OCI-M1 (cell line): Measurements from ENCODE around the gene EEF2K.
"Not testable (repeated sequence)": the region's sequence is repeated elsewhere in the genome, so short reads cannot be mapped to it uniquely, and the experiment has no call there.

Source experiments
- DNase-seq: peaks from one replicate; lab custom pipeline; 2025; lab: John Stamatoyannopoulos, UW

EEF2K gene

GRCh38 chr16:22213236-22213635 lies 7.2 kb downstream of the EEF2K start:
- no peak for DNase-seq

DNA sequence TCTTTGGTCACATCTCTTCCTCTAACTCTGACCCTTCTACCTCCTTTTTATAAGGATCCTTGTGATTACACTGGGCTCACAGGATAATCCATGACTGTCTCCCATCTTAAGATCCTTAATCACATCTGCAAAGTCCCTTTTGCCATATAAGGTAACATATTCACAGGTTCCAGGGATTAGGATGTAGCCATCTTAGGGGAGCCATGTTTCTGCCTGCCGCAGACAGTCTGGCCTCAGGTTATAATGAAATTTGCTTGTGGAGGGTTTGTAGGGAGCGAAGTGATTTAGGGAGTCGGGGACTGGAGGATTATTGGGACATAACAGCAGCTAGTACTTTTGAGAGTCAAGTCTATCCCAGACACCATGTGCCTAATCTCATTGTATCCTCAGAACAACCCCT lies 7.7 kb downstream of the EEF2K start:
- DNase-seq = no peak

DNA sequence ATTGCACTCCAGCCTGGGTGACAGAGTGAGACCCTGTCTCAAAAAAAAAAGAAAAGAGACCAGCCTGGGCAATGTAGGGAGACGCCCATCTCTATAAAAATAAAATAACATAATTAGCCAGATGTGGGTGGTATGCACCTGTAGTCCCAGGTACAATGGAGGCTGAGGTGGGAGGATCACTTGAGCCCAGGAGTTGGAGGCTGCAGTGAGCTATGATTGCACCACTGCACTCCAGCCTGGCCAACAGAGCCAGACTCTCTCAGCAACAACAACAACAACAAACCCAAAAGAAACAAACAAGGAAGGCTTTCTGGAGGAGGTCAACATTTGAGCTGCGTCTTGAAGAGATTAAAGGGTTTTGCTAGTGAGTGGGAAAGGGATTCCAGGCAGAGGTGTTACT lies 8.3 kb downstream of the EEF2K start:
- no peak for DNase-seq

- DNase-seq = peak; percentile 59
Observed at GRCh38 chr16:22214889-22215288, 8.8 kb downstream of the EEF2K start.

DNA sequence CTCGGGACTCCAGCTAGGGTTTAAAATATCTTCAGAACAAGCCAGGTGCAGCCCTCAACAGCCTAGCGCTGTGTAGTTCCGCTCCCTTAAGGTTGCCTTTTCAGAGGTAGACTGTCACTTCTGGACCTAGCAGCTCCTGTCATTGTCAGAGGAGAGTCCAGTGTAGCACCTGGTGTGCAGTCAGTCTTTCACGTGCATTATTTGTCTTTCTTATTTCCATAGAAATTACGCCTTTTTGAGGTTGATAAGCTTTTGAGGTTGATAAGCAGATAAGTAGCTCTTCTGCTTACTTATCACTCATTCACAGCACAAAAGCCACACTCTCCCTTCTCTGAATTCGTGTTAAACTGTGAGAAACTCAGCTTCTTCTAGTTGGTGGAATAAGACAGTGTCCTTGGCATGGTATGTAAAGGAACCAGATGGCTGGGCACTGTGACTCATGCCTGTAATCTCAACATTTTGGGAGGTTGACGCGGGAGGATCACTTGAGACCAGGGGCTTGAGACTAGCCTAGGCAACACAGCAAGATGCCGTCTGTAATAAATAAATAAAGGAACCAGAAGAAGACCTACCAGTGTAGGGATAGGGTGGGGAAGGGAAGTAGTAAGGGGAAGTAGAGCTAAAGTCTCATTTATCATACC lies 10.2 kb downstream of the EEF2K start:
- DNase-seq = peak; percentile 97

GRCh38 chr16:22216832-22217225 lies 10.8 kb downstream of the EEF2K start:
- not testable (repeated sequence) for DNase-seq

DNA sequence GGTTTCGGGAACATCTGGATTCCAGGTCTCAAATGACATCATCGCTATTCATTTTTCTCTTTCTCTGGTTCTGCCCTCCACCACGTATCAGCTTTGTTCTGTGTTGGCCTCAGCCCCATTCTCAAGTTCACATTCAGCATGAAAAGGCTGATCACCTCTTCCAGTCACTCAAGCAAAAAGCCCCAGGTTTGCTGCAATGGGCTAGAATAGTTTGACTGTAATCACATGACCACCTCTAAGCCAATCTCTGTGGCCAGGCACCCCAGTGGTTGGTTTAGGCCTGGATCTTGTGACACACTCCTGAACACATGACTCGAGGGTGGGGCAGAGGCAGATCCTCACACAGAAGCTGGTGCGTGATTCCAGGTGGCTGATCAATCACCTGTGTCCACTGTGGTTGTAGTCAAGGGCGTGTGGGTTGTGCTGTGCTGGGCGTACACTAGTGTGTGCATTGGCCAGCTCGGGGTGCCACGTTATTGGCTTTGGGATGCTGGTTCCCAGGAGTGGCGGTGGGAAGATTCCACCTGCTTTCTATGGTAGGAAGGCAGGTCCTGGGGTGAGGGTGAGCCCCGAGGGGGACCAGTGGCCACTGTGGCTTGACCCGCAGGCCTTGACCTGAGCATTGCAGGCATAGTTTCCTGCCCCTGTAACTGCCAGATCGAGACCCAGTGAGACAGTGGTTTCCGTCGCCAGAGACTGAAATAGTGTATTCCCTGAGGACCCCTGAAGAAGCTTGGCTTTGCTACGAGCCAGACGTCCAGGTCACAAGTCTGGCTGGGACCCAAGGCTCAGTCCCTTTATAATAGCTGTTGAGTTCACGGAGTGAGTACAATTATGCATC lies 12.0 kb downstream of the EEF2K start:
- peak; percentile 74 for DNase-seq

GRCh38 chr16:22219389-22220068 lies 13.5 kb downstream of the EEF2K start:
- no peak for DNase-seq

DNA sequence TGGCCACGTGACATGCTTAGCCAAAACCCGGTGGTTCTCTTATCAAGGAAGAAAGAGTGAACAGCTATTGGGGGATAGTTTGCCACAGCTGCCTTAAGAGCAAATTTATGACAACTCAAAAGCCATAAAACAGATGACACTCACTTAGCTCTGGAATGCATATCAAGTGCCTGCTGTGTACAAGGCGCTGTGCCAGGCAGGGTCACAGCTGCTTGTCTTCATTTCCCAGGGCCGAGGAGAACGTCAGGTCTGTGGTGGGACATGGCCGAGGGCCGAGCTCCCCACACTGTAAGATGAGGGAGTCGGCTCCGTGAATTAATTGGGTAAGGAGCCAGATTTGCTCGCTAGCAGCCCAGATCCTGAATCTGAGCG lies 14.0 kb downstream of the EEF2K start:
- no peak for DNase-seq

GRCh38 chr16:22220714-22221113 lies 14.6 kb downstream of the EEF2K start:
- DNase-seq = no peak

DNA sequence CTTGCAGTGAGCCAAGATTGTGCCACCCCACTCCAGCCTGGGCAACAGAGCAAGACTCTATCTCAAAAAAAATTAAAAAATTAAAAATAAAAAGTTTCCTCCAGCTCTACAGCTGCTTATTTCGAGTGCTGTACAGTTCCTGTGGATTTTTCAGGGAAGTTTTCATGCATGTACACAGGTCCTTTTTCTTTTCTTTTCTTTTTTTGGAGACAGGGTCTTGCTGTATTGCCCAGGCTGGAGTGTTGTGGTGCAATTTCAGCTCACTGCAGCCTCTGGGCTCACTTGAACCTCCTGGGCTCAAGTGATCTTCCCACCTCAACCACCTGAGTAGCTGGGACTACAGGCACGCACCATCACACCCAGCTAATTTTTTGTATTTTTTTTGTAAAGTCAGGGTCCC lies 15.9 kb downstream of the EEF2K start:
- DNase-seq = no peak

DNA sequence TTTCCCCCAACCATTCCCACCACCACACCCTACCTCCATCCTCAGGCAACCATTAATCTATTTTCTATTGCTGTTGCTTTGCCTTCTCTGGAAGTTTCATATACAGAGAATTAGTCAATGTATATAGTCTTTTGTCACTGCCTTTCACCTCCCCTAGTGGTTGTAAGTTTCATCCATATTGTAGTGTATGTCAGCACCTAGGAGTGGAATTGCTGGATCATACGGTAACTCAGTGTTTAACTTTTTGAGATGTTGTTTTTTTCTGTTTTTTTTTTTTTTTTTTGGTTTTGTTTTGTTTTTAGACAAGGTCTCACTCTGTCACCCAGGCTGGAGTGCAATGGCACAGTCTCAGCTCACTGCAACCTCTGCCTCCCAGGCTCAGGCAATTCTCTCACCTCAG lies 16.9 kb downstream of the EEF2K start:
- DNase-seq = no peak

DNA sequence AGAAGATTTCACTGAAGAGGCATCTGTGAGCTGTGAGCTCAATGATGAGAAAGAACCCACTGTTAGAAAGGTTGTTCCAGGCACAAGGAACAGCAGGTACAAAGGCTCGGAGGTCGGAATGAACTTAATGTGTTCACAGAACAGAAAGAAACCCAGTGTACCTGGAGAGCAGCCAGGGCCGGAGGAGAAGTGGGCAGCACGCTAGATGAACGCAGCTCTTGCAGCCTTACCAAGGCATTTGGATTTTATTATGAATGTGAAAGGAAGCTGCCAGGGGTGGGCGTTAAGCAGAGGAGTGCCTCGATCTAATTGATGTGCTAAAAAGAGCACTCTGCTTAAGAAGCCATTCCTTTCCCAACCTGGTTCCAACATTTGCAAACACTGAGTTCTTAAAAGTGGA lies 19.0 kb downstream of the EEF2K start:
- DNase-seq = no peak

DNA sequence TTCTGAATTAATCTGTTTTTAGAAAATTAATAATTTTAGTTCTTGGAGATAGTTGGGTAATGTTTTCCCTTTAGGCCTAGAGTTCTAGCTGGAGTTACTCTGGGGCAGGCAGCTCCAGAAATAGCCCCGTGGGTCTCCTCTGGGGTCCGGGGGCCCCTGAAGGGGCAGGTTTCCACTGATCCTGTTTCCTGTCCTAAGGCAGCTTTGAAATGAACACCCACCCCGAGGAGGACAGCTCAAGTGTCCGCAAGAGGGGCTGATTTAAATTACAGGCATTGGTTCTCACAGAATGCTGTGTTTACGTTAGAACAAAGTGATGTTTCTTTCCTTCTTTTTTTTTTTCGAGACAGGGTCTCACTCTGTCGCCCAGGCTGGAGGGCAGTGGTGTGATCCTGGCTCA lies 23.8 kb downstream of the EEF2K start:
- no peak for DNase-seq

- no peak for DNase-seq
Observed at GRCh38 chr16:22232277-22233036, 26.4 kb downstream of the EEF2K start.

DNA sequence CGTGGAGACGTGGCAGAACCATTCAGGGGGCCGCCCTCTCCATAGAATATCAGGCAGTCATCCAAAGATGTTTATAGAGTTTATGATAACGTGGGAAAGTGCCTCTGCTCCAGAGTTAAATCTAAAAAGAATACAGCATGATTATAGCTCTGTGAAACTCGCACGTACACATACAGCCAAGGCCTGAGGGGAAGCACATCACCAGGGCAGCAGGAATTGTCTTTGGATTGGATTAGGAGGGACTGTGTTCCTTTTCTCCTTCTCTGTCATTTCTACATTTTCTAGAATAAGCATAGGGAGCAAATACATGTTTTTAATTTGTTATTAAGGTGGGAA lies 26.9 kb downstream of the EEF2K start:
- no peak for DNase-seq

GRCh38 chr16:22235839-22236745 lies 30.0 kb downstream of the EEF2K start:
- DNase-seq = no peak

- no peak for DNase-seq
Observed at GRCh38 chr16:22239131-22239805, 33.2 kb downstream of the EEF2K start.

- DNase-seq = peak; percentile 7
Observed at GRCh38 chr16:22240023-22240710, 34.1 kb downstream of the EEF2K start.

DNA sequence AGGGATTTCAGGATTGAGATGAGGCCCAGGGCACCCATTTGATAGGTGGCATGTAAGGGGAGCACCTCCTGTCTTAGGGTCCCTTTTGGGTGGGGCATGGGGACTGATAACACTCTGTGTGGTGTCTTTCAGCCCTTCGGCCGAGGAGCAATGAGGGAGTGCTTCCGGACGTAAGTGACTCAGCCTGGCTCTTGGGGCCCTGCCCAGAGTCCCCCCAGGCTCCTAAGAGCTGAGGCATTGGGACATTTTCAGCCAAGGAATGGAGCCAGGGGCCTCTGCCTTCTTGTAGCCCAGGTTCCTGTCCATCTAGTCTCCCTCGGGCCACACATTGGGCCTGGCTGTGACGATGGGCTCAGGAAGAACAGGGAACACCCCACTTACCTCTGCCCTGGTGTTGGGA lies 44.4 kb downstream of the EEF2K start:
- DNase-seq = no peak
